GM19467 (cell line): Measurements from ENCODE around the gene RBM6.
A peak's percentile ranks its signal among the peaks of the same experiment; 100 is the strongest.

Source experiments
- ATAC-seq: cut with Tn5 transposase; IDR thresholded peaks from one replicate; pipeline ENCODE4 v1.9.1; 2021; ENCODE audit warnings: mild to moderate bottlenecking, moderate library complexity; ENCODE audit not compliant: unreplicated experiment

RBM6 gene

DNA sequence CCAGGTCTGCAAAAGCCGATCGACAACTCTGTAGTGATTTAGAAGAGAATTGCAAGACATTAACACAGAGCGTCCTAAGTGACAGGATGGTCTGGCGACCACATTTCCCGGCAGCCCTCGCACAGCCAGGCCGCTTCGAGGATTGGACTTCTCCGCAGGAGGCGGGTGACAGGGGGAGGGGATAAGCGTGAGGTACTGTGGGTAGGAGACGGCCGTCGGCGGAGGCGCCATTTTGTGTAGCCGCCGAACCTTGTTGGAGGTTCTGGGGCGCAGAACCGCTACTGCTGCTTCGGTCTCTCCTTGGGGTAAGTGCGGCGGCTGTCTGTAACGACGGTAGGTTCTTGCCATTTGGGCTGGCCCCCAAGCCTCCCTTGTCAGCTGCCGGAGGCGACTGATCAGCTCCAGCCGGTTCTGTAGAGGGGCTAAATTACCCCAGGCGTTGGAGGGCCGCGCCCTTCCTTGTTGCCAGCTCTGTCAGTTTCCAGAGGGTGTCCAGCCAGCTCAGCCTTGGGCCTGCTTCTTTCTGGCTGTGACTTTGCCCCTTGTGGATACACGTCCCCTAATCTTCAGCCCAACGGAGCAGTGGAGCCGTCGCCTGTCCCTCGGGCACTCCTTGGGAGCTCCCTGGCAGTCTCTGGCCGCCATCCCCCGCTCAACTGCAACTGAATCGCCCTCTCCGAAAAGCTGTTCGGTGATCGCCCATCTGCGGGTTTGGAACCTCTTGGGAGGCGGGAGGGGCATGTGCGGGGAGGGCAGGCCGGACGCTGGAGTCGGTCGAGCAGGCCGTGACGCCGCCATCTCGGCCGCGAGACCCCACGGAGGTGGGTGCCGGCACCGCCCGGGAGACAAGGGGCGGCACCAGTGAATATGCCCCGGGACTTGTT, 149.0 kb downstream of the RBM6 start, which contains the start of gene RBM5:
Gene RBM5, plus strand, starts transcription at position 195 of the 884 bp plus-strand sequence. CDS start 1,516 bp downstream, outside the sequence.
- peak; percentile 94 for ATAC-seq

DNA sequence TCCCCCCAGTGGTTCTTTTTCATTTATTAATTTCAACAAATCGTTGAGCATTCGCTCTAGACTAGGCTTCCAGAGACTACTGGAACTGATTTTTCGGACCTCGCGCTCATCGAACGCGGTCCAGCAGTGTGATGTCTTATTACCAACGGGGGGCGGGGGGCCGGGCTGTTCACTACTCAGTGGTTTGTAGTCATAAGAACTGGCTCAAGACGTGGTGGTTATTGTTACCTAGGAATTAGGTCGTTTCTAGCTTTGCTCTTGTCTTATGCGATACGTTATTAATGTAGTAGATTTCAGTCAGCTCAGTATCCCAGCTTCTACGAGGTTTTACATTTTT, 149.6 kb downstream of the RBM6 start:
- ATAC-seq, result no peak

DNA sequence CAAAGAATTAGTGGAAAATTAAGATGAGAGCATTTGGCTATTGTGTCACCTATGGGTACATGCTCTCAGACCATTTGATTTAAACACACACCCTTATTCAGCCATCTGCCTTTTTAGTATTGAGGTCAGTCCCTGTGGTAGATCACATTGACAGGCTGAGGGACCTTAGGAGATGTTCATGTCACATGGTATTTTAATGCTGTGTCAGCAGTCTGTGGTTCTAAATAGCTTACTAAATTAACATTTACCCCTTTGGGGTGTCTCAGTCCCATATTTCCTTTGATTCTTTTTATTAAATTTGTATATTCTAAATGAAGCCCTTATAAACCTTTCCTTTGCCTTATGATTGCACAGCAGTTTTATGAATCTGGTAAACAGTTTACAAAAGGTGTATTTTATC, 151.0 kb downstream of the RBM6 start:
- no peak for ATAC-seq

DNA sequence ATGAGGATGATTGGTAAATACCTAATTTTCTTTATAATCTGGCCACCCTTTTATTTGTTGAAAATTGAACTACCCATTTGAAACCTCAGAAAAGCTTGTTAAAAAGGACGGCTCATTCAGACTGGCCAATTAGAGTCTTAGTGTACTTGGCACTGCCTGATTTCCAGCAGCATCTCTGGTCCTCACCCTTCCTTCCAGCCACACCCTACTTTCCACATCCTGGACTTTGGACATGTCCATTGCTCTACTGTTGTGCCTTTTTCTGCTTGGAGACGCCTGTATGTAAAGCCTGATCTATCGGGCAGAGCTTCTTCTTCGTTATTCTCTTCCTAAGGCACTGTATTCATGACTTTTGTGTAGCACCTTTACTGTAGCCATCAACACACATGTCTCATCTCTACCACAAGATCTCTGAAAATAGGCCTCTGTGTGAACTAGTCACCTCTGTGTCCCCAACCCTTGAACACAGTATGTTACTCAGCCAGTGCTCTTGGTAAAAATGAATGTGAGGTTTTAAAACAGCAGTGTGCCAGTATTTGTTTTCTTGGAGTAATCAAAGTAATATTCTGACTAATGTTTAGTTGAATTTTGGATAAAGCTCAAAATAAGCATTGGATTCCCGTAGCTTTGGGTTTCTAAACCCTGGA, 155.5 kb downstream of the RBM6 start:
- ATAC-seq, result no peak

DNA sequence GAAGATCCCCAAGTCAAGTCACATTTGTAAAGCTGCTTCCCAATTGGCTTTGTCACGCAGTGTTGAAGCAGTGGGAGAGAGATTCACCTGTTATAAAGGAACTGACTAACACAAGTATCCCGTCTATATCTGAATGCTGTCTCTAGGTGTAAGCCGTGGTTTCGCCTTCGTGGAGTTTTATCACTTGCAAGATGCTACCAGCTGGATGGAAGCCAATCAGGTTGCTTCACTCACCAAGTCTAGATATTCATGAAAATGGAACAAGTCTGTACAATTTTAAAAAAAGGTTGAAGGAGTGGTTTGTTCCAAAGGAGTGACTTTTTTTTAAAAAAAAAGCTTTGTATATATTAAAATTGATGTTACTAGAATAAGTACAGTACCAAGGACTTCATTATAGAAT, 160.4 kb downstream of the RBM6 start:
- no peak for ATAC-seq

DNA sequence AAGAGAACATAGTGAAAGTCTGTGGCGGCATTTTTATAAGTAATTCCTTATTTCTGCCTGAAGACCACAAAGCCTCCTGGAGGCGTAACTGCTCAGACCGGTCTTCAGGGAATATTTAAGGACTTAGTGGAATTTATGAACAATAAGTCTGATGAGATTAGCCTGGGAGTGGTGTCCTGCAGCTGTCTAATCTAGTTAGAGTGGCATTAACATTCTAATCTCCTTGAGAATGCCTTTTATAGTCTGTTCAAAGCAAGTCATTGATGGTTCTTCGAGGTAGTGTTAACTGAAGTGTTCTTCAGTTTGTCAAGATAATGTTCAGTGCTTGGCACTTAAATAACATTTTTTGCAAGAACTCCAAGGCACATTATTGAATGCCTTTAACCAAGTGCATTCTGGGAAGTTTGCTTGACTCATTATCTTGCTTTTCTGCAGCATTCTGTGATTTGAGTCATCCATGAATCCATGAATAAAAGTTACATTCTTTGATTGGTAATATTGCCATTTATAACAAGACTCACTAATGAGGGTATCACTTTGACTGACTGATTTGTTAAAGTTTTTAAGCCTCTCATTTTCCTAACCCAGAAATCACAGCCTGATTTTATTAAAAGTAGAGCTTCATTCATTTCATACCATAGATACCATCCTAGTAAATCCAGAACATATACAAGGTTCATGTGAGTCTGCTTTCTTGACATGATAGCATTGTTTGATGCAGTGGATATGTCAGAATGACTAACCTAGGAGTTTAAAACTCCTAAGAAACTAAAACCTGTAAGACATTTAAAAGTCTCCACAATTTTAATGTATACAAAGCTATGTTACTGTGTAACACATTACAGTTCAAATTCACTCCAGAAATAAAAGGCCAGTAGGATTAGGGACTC, 161.3 kb downstream of the RBM6 start:
- ATAC-seq, result no peak

DNA sequence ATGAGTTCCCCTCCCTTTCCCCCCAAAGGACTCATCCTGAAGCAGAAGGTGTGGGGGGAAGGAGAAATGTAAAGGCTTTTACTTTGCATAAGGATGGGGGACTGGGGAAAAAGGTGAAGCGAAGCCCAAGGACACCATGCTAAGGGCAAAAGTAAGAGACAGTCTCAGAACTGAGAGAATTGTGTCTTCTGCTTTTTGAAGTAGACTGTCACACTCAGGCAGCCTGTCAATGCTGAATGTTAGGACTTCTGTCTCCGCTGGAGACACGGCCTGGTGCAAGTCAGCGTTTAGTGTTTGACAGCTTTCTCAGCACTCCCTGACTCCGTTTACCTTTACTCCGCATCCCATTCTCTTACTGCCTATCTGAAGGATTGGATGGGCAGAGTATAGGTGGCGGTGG, 162.6 kb downstream of the RBM6 start:
- ATAC-seq, result no peak

DNA sequence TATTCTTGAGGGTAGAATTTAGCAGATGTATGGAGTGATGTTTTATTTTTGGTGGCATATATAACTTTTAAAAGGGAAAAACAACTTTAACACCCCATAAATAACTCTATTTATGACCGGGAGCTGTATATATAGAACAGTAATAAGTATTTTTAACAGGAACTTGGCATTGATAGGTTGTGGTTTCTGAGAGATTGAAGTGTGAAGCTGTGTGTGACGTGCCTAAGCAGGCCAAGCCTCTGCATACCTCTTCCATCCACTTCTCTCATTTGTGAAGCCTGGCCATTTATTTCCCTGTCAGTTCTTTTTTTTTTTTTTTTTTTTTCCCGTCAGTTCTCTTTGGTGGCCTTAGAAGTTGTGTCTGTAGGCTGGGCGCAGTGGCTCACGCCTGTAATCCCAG, 171.8 kb downstream of the RBM6 start:
- no peak for ATAC-seq

DNA sequence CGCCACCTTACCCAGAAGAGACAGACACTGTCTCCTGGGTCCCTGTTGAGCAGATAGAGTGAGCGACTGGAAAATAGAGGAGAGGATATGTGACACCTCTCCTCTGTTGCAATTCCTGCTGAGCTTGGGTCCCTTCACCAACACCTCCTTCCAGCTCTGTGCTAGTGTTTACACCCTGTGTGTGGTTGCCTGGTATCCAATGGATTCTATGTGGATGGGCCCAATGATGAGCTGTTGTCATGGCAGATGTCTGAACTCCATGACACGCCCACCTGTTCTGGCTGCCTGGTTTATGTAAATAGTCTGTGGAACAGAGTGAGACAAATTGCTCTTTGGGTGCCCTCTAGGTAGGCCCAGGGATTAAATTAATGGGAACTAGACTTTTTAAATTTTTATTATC, 172.5 kb downstream of the RBM6 start:
- ATAC-seq, result no peak

DNA sequence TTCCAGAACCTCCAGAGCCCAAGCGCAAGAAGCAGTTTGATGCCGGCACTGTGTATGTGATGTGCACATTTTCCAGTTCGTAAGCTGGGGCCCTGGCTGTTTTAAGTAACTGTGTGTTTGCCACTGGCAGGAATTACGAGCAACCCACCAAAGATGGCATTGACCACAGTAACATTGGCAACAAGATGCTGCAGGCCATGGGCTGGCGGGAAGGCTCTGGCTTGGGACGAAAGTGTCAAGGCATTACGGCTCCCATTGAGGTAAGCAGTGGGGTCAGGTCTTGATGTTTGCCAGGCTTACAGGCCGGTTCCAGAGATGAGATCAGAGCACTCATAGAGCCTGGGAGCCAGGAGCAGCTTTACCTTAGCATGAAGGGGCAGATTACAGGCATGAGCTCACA, 177.2 kb downstream of the RBM6 start:
- no peak for ATAC-seq

DNA sequence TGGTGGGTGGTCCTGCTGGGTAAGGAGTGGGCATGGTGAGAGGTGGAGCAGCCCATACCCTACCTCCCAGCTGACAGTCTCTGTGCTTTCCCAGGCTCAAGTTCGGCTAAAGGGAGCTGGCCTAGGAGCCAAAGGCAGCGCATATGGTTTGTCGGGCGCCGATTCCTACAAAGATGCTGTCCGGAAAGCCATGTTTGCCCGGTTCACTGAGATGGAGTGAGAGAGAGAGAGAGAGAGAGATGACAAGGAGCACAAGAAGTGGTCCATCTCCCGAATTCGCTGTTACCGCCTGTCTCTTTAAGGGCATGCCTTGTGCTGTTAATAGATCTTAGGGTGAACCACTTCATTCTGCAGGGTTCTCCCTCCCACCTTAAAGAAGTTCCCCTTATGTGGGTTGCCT, 178.3 kb downstream of the RBM6 start:
- ATAC-seq, result no peak

DNA sequence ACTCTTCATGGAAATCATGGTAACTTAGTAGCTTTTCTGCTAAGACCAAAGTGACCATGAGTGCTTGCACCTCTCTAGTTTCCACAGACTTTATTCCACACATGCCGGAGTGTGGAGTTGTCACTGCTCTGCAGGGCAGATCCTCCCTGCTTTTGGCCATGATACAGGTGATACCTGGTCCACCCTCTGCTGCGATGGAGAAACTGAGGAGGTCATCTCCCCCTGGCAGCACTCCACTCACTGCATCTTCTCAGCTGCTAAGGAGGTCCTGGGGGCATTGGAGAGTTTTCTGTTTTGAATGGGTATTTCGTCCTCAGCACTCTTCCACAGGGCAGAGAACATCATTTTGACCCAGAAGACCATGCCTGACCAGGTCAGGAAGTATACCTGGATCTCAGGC, 179.8 kb downstream of the RBM6 start:
- no peak for ATAC-seq

DNA sequence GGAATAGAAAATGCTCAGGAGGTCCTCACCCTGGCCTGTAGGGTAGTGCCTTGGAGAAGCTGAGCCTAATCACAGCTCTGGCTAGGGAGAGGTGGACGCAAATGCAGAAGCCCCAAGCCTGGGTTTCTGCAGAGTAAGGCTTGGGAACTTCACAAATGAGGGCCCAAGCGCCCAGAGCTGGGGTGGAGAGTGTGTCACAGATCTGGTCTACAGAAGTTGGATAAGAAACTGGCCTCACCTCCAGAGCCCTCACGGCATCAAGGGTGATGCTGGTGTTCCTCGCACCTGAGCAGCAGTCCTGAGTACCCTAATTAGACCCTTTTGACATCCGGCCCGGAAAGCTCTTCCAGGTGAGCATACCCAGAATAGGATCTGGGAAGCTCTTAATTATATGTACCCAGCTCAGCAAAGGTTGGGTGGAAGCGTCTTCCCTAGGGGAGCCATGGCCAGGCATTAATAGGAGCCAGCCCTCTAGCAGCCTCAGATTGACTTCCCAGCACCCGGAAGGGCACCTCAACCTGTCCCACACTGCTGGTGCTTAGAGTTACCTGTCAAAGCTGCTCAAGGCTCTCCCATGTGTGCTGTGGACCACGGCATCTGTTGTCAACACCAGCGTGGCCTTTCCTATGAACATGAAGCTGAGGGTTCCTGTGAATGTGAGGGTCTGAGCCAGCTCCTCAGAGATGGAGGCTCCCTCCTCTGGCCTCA, 180.6 kb downstream of the RBM6 start:
- no peak for ATAC-seq

DNA sequence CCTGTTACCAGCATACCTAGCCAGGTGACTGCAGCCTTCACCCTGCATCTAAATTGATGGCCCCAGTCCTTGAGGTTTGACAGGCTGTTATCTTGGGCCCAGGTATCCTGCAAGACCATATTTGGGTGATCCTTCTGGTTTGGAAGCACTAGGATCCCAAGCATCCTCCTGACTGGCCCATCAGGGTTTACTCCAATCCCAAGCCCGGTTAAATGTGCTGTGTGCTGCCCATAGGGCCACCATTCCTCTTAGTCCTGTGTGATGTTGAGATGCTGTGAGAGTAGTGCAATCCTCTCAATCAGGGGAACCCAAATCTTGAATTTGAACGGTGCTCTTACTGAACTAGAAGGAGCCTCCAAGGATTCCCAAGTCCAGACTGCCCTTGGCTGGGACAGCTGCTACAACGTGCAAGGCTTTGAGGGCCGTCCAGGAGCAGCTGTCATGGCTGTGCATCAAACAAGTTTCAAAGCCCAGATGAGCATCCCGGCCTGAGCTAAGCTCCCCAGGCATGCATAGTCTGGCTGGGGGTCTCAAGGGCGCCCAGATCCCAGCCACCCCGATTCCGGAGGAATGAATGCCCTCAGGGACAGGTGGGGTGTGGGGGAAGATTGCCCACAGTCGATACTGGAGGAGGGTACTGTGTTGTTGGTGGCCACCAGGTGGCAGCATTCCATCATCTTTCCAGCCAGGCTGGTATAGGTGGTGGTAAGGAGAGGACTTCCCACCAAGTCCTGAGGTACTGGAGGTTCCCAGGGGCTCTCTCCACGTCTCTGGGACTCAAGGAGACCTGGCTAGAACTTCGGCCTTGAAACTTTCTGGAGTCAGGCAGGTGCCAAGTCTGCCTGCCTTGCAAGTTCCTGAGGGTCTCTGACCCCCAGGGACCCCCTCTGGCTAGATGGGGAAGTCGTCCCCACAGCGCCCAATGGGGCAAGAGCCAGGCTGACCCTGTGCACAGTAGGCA, 181.4 kb downstream of the RBM6 start:
- ATAC-seq, result no peak

DNA sequence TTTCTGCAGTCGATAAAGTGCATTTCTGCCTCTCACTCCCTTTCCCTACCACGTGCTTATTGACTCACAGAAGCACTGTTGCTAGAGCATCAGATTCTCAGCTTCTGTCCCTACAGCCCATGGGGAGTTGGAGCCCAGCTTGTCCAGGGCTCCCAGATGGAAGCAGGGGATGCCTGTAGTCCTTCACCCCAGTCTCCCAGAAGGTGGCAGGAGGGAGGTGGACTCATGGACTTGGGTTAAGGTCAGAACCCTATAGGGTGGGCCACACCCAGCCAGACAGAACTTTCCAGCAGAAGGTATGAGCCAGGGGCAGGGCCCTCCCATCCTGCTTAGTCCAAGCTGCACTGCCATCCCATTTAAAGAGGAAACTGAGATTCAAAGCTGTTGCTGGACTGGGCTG, 182.1 kb downstream of the RBM6 start:
- ATAC-seq, result no peak

DNA sequence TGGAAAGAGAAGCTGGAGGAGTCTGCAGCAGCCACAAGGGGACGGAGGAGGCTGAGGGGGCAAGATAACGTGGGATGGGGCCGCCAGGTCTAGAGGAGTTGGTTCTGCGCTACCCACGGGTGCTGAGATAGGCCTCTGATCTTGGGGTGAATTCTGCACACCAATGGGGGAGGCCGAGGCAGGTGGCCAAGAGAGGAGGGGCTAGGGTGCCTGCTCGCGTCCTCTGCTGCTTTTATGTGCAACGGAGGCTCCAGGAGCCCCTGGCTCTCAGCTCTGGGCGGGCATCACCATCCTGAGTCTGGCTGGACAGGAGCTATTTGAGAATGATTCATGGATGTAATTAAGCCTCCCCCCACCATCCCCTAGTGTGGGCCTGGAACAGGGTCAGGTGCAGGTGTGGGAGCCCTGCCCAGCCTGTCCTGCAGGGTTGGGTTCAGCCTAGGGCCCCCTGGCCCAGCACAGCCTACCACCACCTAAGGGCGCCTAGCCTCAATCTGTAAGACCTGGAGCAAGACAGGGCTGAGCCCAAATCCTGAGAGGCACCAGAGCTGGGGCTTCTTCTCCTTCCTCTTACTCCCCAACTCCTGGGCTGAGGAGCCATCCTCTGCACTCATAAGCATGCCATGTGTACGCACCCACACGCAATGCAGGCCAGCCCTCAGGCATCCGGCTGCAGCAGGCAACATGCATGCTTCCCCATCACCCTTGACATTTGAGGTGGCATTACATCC, 182.9 kb downstream of the RBM6 start:
- ATAC-seq, result no peak

DNA sequence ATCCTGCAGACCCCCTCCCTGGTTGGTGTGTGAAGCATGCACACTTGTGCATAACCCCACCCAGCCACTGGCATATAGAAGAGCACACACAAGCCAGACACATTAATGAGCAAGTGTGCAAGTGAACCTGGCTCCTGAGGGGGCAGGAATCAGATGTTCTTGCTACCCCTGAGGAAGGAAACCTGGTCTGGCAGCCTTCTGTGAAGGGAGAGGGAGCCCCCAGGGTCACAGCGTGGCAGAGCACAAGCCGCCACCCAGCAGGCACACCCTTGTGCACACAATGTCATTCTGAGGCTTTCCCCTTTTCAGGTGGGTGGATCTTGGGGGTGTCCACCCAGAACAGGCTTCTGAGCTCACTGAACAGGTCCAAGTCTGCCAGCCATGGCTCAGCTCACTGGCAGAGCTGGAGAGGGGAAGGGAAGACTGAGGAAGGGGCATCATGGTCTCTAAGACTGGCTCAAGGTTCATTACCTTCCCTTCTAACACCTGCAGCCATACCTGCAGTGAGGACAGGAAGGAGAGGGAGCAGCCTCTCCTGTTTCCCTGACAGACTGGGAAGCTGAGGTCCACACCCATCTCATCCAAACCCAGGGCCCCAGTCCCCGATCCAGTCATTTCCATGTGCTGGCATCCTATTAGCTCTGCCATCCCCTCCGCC, 183.6 kb downstream of the RBM6 start:
- no peak for ATAC-seq

DNA sequence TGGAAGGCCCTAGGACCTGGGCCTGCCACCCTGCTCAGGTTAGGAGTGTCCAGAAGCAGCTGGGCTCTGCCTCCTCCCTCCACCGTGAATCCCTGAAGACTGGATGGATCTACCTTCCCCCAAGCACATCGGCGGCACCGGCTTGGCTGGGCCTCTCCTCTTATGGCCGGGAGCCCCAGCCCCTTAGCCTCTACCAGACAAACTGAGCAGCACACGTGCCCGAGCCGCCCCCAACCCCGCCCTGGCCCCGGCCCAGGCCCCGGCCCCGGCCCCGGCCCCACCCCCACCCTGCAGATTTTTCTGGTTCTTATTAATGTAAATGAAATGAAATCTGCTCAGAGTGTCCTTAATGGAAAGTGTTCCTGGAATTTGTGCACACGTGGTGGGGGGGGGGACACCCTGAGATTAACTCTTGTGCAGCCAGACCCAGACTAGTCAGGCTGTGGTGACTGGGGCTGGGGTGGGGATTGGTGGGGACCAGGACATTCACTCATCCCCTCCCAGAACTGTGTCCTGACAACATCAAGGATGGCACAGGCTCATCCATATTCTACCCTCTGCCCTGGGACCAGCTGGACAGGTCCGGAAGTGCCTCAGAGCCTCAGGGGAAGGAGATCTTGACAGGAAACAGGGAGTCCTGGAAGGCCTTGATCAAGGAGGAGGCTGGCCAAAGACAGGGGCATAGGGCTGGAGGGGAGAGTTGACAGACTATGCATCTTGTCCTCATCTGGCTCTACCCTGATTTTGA, 184.3 kb downstream of the RBM6 start:
- ATAC-seq, result no peak
